HEK293T (cell line): ENCODE results near the gene EVA1C.

ENCODE experiments used
- BHLHE40 ChIP-seq: fragments of 450-650 bp; IDR thresholded peaks from 2 replicates; pipeline ENCODE4 v1.6.1; 2016; ENCODE audit warnings: mild to moderate bottlenecking, moderate library complexity, borderline replicate concordance
- FOXM1 ChIP-seq: fragments of 450-650 bp; IDR thresholded peaks from 2 replicates; pipeline ENCODE4 v1.6.1; 2017; ENCODE audit warnings: mild to moderate bottlenecking, borderline replicate concordance
- NFRKB ChIP-seq: fragments of 450-650 bp; IDR thresholded peaks from 2 replicates; pipeline ENCODE4 v1.6.1; 2016; ENCODE audit warnings: mild to moderate bottlenecking, moderate library complexity
- SP1 ChIP-seq: fragments of 450-650 bp; IDR thresholded peaks from 2 replicates; pipeline ENCODE4 v1.6.1; 2017
- ZNF384 ChIP-seq: fragments of 450-650 bp; IDR thresholded peaks from 2 replicates; pipeline ENCODE4 v1.6.1; 2016

DNA sequence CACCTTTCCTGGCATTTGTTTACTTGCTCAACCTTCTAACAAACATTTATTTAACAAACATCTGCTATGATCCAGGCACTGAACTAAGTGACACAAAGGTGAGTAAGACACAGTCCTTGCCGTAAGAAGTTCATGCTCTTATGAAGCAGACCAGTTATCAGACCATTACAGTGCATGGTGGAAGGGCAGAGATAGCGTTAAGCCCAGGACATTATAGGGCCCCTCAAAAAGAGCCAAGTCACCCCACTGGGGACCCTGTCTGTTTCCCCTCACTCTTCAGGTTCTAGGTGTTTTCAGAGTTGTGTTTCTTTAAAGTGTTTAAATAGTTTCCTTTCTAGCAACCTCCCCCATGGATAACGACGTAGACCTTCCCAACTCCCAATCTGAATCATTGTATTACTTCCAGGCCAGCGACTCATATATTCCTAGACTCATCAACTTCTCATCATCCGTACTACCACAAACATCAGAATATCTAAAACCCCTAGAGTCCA is 133.5 kb downstream of the EVA1C start:
- TF ChIP-seq BHLHE40 (no peak), FOXM1 (no peak), ZNF384 (no peak), NFRKB (no peak), SP1 (no peak)
